Measurements from ENCODE around the gene GPR161. TPM values are rescaled to one million over a fixed set of nuclear protein-coding genes. Genes with fewer than 3 reads are reported as not detected.

The GPR161 gene
- total and polyA plus RNA-seq, 2 donors (not counting 1 experiment from before 2014, with no cell fraction given) = 0.07 to 0.22 TPM

DNA sequence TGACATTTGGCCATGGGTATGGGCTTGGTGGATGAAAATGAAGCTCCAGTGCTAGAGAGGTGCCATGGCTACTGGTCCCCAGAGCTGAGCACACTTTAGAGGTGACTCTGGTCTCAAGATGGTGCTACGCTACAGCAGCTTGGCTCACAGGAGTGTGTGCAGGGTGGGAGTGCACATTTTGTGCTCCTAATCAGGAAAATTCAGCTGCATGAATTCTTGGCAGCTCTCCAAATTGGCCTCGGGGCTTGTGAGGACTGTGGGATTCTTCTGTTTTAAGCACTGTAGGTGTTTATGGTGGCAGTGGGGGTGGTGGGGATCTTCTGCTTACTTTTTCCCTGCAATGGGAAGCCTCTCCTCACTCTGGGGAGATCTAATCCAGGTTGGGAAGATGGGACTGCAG lies 24.7 kb upstream of the GPR161 start:
- no peak overlapping the region for H2AFZ ChIP-seq (ENCODE audit: insufficient read depth, low read depth, low read length, poor library complexity, severe bottlenecking)
- Mint-ChIP-seq H3K9me3 (ENCODE audit: insufficient read depth) (peaks cover 11% of the 10 kb centered on the region), H3K27me3 (peaks cover 3% of the 10 kb centered on the region), H3K4me1 (peaks cover 15% of the 10 kb centered on the region), H3K27ac (no peak overlapping the region), H3K4me3 (no peak overlapping the region)
- DNase-seq (no peak), ATAC-seq (ENCODE audit: low read depth) (no peak)
- H3K4me2 ChIP-seq (replicated peaks; ENCODE audit: low read depth, low read length, poor library complexity, severe bottlenecking) = no peak overlapping the region
- 87% methylated on average over 1 of the region's 2 CpGs for WGBS (ENCODE audit: insufficient coverage)
- ChIA-PET POLR2A (no interaction called here), CTCF (no interaction called here)
- no peak for TF ChIP-seq EZH2 (IDR thresholded peaks at IDR 0.05; ENCODE audit: borderline replicate concordance, insufficient read depth, low read depth, low read length, poor library complexity, severe bottlenecking)
- TF ChIP-seq, protein P1, sequence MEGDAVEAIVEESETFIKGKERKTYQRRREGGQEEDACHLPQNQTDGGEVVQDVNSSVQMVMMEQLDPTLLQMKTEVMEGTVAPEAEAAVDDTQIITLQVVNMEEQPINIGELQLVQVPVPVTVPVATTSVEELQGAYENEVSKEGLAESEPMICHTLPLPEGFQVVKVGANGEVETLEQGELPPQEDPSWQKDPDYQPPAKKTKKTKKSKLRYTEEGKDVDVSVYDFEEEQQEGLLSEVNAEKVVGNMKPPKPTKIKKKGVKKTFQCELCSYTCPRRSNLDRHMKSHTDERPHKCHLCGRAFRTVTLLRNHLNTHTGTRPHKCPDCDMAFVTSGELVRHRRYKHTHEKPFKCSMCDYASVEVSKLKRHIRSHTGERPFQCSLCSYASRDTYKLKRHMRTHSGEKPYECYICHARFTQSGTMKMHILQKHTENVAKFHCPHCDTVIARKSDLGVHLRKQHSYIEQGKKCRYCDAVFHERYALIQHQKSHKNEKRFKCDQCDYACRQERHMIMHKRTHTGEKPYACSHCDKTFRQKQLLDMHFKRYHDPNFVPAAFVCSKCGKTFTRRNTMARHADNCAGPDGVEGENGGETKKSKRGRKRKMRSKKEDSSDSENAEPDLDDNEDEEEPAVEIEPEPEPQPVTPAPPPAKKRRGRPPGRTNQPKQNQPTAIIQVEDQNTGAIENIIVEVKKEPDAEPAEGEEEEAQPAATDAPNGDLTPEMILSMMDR (IDR thresholded peaks at IDR 0.05) = no peak
- no peak overlapping the region for H3K9ac ChIP-seq (ENCODE audit: low read length)
- H4K20me1 ChIP-seq (ENCODE audit: control insufficient read depth, insufficient read depth, low read length, poor library complexity, severe bottlenecking) = no peaks in the 10 kb centered on the region
- intact Hi-C loops (cut with micrococcal nuclease) = no loop called here
- H3K4me3 ChIP-seq (ENCODE audit: control extremely low read depth in 1 of 5, extremely low read depth in 1 of 5, insufficient read depth in 1 of 5, low read depth in 2 of 5, low read length in 4 of 5) = no peak overlapping the region
- no peak overlapping the region for H3K27ac ChIP-seq (ENCODE audit: low read length in 2 of 2)
- H3K27me3 ChIP-seq (replicated peaks in 1 of 4; ENCODE audit: control extremely low read depth in 1 of 4, control insufficient read depth in 3 of 4, insufficient read depth in 4 of 4, low read length in 3 of 4) = no peaks in the 10 kb centered on the region
- peaks cover 7 to 23% (median 10%) of the 10 kb centered on the region in 3 donors for H3K9me3 ChIP-seq (ENCODE audit: control extremely low read depth in 1 of 3, control insufficient read depth in 2 of 3, insufficient read depth in 1 of 3, low read length in 2 of 3)
- no peaks in the 10 kb centered on the region for H3K79me2 ChIP-seq (ENCODE audit: control insufficient read depth, insufficient read depth, low read length)
- no peaks in the 10 kb centered on the region for H3K36me3 ChIP-seq (replicated peaks in 1 of 2; ENCODE audit: control extremely low read depth in 1 of 2, control insufficient read depth in 1 of 2, extremely low read depth in 1 of 2, insufficient read depth in 2 of 2, low read length in 1 of 2)
- H3K4me1 ChIP-seq (ENCODE audit: control insufficient read depth in 2 of 2, insufficient read depth in 2 of 2, low read length in 2 of 2) = peaks cover 15% of the 10 kb centered on the region in 2 donors

DNA sequence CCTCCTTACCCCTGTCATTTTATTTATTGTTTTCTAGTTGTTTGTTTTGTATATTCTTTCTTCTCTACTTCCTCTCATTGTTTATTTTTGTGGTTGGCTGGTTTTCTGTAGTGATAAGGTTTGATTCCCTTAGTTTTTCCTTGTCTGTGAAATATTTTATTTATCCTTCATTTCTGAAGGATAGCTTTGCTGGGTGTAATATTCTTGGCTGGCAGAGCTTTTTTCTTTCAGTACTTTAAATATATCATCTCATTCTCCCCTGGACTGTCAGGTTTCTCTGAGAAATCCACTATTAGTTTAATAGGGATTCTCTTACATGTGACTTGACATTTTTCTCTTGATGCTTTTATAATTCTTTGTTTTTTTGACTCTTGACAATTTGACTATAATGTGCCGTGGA lies 23.2 kb upstream of the GPR161 start:
- H3K4me1 ChIP-seq (ENCODE audit: control insufficient read depth in 2 of 2, insufficient read depth in 2 of 2, low read length in 2 of 2) = peaks cover 15% of the 10 kb centered on the region in 2 donors
- intact Hi-C loops (cut with micrococcal nuclease) = no loop called here
- TF ChIP-seq, protein P1 (IDR thresholded peaks at IDR 0.05) = no peak
- H3K4me2 ChIP-seq (replicated peaks; ENCODE audit: low read depth, low read length, poor library complexity, severe bottlenecking) = no peak overlapping the region
- DNase-seq (no peak), ATAC-seq (ENCODE audit: low read depth) (no peak)
- Mint-ChIP-seq H3K27me3 (peaks cover 3% of the 10 kb centered on the region), H3K4me3 (no peak overlapping the region), H3K27ac (no peak overlapping the region), H3K9me3 (ENCODE audit: insufficient read depth) (peaks cover 12% of the 10 kb centered on the region), H3K4me1 (peaks cover 15% of the 10 kb centered on the region)
- WGBS (ENCODE audit: insufficient coverage) = 100% methylated on average over 1 of the region's 1 CpG
- H4K20me1 ChIP-seq (ENCODE audit: control insufficient read depth, insufficient read depth, low read length, poor library complexity, severe bottlenecking) = no peaks in the 10 kb centered on the region
- no peaks in the 10 kb centered on the region for H3K36me3 ChIP-seq (replicated peaks in 1 of 2; ENCODE audit: control extremely low read depth in 1 of 2, control insufficient read depth in 1 of 2, extremely low read depth in 1 of 2, insufficient read depth in 2 of 2, low read length in 1 of 2)
- no peaks in the 10 kb centered on the region for H3K27me3 ChIP-seq (replicated peaks in 1 of 4; ENCODE audit: control extremely low read depth in 1 of 4, control insufficient read depth in 3 of 4, insufficient read depth in 4 of 4, low read length in 3 of 4)
- no peak overlapping the region for H3K9ac ChIP-seq (ENCODE audit: low read length)
- no peak overlapping the region for H3K4me3 ChIP-seq (ENCODE audit: control extremely low read depth in 1 of 5, extremely low read depth in 1 of 5, insufficient read depth in 1 of 5, low read depth in 2 of 5, low read length in 4 of 5)
- CTCF ChIA-PET = interaction anchor here (1.0 to 1.4 kb wide), 2 partner anchors 11 to 14 kb away, joined by 3 to 5 read pairs; no protein-coding TSS in a partner anchor
- H3K79me2 ChIP-seq (ENCODE audit: control insufficient read depth, insufficient read depth, low read length) = no peaks in the 10 kb centered on the region
- no peak overlapping the region for H3K27ac ChIP-seq (ENCODE audit: low read length in 2 of 2)
- H3K9me3 ChIP-seq (ENCODE audit: control extremely low read depth in 1 of 3, control insufficient read depth in 2 of 3, insufficient read depth in 1 of 3, low read length in 2 of 3) = peaks cover 7 to 23% (median 10%) of the 10 kb centered on the region in 3 donors
- POLR2A ChIA-PET = no interaction called here
- H2AFZ ChIP-seq (ENCODE audit: insufficient read depth, low read depth, low read length, poor library complexity, severe bottlenecking) = no peak overlapping the region
